CD4-positive, alpha-beta T cell treated with Interleukin-4 for 1 hour (primary cell): ENCODE data around the gene ZDHHC22.
A peak's percentile ranks its signal among the peaks of the same experiment; 100 is the strongest.

Experiments
- DNase-seq, 2 donors: peaks; one replicate each; pipeline ENCODE4 v3.0.0-alpha.2; 2020 to 2022

The ZDHHC22 gene

DNA sequence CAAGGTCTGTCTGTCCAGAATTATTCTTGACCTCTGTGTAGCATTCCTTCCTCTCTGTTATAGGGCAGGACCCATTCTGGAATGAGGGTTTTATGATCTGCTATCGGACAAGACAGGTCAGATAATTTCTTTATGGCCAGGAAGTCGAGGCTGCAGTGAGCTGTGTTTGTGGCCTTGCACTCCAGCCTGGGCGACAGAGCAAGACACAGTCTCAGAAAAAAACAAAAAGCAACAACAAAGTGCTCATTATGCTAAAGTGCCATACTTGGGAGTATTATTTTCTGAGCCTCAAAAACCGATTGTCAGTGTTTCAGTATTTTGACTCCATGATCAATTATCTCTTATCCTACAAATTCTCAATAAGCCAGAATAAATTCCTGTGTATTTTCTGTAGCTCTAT lies 39.4 kb downstream of the ZDHHC22 start:
- DNase-seq: no peak

DNA sequence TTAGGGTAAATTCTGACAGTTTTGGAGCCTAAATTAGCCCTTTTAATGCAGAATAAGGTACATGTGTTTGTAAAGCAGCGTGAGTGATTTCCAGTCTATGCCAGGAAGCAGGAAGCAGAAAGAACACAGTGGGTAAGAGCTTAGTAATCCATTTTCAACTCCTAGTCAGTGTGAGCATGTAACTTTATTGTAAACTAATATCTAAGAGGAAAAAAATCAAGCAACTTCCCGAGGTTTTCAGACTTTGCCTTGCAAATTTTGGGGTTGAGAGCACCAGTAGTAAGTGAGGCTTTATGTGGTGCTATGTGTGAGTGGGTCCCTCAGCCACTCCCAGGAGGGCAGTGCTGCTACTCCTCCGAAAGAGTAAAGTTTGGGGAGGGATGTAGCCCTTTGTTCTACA lies 40.6 kb downstream of the ZDHHC22 start:
- DNase-seq: no peak

DNA sequence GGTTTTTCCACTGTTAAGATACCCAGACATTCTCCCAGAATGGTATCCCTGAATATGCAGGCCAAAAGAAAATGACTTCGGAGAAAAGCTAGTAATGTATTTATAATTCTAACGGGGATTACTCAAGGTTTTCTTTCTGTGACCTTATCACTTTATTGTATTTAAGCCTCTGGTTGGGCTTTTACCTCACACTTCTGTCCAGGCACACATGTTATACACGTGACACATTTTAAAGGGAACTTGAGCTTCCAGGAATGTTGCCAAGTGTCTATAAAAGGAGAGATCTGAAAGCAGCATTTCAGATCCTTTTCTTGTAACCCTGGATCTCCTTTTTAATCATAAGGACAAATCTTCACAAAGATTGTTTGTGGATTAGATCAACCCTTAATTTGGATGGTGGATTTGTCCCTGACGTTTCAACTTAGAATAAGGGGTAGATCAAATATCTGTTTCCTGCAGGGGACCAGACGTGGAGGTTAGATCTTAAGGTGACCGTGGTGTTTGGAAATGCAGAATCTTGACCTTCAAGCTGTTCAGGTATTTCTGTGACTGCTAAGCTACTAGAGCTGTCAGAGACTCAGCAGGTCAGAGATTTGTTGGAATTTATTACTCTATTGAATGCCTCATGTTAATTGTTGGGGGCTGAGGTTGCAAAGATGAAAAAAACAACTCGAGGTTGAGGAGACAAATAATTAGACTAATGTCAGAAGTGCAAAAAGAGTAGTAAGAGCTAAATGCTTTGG lies 42.0 kb downstream of the ZDHHC22 start:
- DNase-seq: no peak

DNA sequence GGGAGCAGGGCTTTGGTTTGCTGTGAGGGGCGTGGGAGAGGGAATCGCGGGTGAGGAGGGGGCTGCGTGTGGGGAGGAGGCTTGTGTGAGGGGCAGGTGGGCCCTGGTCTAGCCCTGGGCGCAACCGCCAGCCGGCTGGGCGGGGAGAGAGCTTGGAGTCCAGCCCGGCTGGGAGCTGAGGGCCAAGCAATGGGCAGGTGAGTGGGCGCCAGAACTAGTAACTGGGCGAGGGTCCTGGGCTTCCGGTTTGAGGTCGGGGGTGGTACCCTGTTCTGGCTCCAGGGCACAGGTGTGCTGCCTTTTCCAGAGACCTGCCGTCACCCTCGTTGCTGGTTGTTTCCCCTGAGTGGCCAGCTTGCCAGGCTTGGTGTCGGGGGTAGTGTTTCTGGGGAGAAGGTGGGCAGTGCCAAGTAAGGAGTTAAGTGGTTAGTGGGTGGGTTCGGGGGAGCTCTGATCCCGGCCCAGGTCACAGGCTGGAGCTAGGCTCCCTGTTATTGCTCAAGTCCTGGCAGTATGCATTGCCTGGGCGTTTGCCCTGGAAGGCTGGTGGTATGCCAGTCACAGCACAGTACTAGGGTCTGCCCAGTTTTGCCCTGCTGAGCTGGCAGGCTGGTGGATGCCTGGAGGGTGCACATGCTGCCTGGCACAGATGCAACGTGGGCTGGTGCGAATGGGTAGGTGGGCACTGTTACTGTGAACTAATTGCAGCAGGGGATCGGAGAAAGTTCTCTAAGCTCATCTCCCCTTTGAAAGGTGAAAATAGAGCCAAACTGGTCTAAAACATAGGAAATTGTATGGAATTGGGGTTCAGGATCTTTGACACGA lies 42.9 kb downstream of the ZDHHC22 start:
- DNase-seq: peak in 1 of 2 donors; percentile 25

DNA sequence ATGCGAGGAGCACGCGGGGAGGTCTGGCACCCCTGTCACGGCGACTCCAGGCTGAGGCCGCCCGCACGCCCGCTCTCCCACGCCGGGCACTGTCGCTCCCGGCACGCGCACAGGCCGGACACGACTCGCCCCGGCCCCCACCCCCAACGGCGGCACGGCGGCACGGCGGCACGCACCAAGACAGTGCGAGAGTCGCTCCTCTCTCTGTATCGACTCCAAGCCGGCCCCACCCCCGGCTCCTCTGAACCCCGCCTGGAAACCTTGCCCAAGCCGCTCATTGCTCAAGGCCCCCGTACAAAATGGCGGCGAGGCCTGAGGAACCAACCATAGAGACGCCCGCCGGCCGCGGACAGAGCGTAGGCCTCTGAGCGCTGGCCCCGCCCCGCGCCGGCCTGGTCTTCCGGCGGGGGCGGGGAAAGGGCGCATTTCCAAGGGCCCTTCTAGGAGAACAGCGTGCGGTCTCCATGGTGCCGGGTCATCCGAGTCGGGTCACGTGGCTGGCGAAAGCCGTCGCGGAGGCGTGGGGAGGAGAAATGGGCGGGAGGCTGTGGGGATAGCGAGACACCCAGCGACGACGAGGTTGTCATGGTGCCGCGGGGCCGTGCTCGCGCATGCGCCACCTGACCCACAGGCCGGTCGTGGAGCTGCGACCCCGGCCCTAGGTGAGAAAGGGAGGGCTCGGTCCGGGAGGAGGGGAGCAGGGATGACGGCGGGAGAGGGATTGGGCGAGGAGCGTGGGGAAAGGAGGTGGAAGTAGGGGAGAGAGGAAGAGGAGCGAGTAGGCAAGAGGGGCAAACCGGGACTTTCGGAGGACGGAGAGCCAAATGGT lies 43.7 kb downstream of the ZDHHC22 start, which contains the start of gene CIPC:
Gene CIPC (plus strand): TSS at position 559 of the 829 bp plus-strand sequence. CDS start 7,451 bp downstream, outside the sequence.
- DNase-seq: peak; percentile 99 to 100

DNA sequence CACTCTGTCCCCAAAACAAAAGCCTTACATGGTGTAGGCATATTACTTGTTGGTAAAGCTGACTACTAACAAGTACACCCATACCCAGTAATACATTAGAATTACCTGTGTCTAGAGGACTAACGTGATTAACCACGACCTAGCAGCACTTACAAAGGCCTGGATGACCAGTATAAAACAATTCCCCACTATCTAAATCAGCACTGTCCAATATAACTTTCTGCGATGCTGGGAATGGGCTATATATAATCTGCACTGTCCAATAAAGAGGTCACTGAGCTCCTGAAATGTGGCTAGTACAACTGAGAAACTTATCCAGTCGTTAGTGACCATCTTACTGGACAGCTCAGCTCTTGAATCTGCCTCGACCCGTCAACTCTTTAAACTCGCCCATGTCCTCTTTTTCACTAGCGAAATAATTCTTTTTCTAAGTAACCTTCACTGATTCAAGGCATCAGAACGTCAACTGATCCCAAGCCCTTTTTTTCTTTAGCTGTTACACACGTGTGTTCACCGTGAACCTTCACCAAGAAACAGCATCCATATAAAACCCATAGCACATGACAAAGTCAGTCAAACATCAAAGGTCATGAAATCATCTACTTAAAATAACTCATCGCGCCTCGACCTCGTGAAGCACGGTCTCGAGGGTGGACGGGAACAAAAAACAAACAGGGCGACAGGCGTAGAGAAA lies 44.4 kb downstream of the ZDHHC22 start:
- DNase-seq: no peak

DNA sequence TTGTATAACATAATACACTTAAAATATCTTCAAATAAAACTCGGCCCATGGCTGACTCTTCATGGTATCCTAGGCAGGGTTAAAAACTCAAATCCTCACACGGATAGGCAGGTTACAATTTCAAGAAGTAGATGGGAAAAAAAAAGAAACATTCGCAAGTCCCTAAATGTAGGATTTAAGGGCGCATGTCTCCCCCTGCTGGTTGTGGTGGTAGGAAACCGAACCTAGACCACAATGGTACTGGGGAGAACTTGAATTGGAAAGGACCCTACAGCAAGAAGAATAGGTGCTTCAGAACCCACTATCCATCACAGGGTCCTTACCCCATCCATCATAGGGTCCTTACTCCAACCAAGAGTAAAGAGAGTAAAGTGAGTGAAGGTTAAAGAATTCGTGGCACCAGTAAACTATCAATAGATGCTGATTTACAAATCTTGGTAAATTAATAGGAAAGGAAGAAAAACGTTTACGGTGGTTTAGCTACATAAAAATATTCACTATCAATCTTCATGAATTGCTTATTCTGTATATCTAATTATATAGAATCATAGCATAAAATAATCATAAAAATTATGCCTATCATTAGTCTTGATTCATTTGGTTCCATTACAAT lies 46.8 kb downstream of the ZDHHC22 start:
- DNase-seq: peak; percentile 80 to 81

DNA sequence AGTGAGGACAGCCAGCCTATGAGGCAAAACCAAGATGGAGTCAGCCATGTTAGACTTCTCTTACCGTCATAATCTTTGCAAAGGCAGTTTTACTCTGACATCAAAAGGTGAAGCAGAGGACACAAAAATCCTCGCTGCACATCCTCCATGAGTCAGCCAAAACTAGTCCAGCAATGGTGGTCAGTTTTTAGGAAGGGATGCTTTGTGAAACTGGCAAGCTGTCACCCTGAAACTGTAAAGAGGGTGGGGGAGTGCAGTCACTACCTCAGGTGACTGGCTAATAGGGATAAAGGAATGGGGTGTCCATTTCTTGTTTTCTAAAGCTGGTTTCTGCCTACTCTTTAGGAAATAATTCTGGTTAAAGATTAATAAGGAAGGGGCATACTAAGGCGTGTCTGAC lies 48.9 kb downstream of the ZDHHC22 start:
- no peak for DNase-seq

DNA sequence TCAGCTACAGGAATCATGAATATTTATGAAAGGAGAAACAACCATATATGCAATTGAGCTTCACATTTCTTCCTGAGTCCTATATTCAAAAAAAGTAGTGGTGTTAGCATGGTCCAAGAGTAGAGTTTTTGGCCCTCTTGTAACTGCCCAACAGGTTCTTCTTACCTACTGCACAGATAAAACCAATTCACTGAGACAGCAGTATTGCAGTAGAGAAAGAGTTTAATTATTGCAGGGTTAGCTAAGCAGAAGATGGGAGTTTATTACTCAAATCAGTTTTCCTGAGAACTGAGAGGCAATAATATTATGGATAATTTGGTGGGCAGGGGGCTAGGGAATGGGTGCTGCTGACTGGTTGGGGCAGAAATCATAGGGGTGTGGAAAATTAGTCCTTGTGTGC lies 50.1 kb downstream of the ZDHHC22 start:
- no peak for DNase-seq

DNA sequence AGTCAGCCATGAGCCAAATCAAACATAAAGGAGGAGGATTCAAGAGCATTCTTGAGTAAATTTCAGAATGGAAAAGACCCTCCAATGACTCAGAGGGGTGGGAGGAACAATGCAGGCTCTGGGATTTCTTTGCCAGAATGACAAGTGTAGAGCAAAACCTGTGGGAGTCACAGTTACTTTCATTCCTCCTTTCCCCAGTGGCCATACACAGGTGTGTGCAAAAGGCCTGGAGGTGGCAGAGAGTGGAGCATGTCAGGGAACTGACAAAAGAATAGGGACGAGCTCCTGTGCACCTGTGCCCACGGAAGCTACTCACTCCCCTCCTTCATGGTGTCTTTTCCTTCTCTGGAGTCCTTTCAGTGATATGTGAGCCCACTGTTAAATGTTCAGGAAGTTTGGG lies 52.9 kb downstream of the ZDHHC22 start:
- no peak for DNase-seq

DNA sequence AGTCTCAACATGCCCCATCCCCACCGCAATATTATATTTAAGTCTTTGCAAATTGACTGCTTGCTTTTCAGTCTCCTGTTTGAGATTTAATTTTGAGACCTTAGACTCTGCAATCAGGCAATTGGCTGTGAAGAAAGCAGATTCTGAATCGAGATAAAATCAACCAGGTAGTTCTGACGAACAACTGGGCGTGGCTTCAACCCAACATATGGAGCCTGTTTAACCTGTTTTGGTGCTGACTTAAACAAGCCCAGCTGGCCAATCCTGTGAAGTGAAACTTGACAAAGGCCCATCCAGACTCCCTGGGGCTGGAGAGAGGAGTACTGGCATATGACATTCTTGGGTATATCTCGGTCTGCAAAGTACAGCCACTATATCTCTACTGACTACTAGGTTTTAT lies 53.4 kb downstream of the ZDHHC22 start:
- DNase-seq: peak in 1 of 2 donors; percentile 18

DNA sequence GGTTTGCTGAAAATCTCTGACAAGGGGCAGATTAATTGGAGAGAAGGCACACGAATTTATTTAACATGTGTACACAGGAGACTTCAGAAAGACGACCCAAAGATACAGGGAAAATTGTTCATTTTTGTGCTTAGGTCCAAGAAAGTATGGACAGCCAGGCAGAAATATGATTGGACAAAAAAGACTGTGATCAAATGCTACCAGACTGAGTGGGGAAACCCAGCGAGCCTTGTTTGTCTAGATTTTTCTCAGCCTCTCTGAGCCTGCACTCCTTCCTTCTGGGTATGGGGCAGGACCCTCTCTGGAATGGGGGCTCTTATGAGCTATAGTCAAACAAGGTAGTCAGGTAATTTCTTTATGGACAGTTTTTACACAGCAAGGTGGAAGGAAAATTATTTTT lies 54.0 kb downstream of the ZDHHC22 start:
- no peak for DNase-seq

DNA sequence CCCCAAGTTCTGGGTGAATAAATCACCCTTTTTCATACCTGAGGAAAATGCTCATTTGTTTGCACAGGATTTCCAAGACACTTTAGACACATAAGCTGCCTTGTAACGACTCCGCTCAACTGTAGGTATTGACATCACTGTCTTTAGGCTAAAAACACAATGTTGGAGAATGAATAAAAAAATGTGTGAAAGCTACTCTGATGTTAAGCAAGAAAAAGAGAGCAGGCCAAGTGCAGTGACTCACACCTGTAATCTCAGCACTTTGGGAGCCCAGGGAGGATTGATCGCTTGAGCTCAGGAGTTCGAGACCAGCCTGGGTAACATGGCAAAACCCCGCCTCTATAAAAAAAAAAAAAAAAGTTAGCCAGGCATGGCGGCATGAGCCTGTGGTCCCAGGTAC lies 54.6 kb downstream of the ZDHHC22 start:
- DNase-seq: no peak

DNA sequence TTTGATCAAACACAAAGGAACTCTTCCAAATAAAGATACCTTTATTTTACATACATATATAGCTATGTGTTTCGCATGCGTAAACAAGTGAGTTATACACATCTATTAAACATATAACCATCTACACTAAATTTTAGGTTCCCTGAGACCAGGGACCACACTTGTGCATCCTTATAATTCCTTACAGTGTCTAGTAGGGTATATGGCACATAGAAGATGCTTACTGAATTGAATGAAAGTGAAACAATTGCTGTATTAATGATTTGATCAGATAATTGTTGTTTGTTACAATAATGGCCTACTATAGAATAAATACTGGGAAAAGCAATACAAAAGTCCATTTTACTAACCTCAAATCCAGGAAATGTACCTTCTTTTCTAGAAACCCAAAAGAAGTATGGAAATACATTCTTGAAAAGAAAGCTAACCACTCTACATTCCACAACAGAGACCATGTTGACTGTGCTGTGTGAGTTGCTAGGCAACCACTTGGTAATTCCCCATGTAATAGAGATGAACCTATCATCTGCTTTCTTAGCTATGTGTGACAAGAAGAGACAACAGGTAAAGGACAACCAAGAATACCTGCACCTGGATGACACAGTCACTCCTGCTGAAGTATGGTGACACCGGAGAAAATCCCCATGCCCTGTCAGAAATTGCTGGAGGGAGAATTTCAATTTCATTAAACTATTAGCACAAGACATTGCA lies 55.4 kb downstream of the ZDHHC22 start:
- peak; percentile 16 to 30 for DNase-seq

DNA sequence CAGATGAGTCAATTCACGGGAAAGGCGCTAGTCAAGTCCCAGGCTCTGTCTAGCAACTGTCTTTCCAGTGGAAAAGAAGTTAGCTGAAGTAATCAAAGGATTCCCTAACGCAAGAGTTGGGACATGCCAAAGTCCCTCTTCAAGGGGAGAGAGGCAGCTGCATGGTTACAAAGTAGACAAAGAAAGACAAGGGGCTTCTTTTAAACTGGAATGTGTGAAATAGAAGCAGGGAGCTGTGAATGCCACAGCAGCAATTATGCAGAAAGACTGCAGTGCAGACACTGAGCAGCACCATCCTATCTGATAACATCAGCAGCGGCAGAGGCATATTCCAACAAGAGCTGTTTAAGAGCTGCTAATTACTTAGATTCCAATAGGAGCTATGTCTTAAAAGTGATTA lies 56.1 kb downstream of the ZDHHC22 start:
- no peak for DNase-seq

DNA sequence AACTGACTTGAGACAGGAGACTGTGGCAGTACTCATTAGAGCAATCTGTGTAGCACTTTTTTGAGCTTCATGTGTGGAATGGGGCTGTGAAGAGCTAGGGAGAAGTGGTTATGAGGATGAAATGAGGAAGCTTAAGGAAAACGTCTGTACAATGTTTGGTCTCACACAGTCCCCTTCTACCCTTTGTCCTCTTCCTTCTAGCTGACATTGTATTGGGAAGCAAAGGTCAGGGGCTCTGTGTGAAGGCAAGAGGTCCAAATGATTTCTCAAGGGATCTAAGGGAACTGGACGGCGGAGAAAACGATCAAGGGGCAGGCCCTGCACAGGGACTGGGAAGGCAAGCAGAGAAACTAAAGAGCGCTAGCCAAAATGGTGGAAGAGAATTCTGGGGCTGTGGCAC lies 56.6 kb downstream of the ZDHHC22 start:
- no peak for DNase-seq

DNA sequence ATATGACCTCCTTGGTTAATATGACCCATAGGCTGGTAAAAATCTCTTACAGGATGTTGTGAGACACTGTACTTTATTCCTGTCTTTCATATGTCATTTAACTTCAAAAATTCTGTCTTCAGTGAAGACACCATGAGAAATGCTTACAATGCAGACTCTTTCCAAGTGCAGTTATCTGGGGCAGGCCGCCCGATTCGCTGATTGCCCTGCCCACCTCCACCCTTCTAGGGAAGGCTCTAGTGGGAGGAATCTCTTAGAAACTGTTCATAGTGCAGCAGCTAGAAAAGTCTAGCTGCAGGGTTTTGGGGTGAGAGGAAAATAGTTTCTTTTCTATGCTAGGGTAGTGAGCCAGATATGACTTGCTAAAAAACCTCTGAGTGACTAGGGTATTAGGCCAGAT lies 58.5 kb downstream of the ZDHHC22 start:
- no peak for DNase-seq

DNA sequence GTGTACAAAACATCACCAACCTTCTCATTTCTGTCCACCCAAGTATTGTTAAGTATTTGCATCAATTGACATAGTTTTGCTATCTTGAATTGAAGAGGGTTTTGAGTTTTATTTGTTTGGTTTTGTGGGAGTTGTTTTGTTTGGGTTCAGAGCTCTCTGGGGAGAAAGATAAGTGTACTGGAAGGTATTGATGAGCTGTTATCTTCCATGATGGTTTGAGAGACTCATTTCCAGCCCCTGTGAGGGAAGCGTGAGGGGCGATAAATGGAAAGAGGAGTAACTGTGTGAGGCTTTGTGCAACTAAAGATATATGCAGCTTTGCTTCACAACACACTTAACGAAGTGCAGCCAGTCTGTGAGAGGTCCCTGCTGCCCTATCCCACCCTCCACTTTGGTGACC lies 59.2 kb downstream of the ZDHHC22 start:
- no peak for DNase-seq
